ENCODE measurements around the gene AP4M1. TPM values are rescaled to one million over a fixed set of nuclear protein-coding genes. Genes with fewer than 3 reads are reported as not detected.
A peak's percentile ranks its signal among the peaks of the same experiment; 100 is the strongest.

Gene AP4M1
- 16.9 to 24.8 TPM (median 19.6 TPM) in 3 replicates for total RNA-seq
- long read RNA-seq, transcript AP4M1-201 (15 exons, 1,817 nt), result major isoform, 20 of 45 reads
- long read RNA-seq, partial matches to known transcripts, result 3 of 45 reads
- long read RNA-seq, other reads (novel, unspliced or antisense), result 17 of 45 reads

- H3K27me3 Mint-ChIP-seq (ENCODE audit: low read depth), result no peaks in the 10 kb centered on the region
- peak within 1 kb of the TSS; percentile 93 for H3K4me3 Mint-ChIP-seq (ENCODE audit: unreplicated experiment)
- H3K27ac Mint-ChIP-seq (ENCODE audit: unreplicated experiment), result peak within 1 kb of the TSS; percentile 97
- TF ChIP-seq CTCF (IDR thresholded peaks at IDR 0.05), result no peak
- peaks cover 37% of the 10 kb centered on the region for H3K4me1 Mint-ChIP-seq (ENCODE audit: low read depth)
- H3K36me3 Mint-ChIP-seq (ENCODE audit: low read depth), result peaks cover 30% of the 10 kb centered on the region
- peak; percentile 99 for DNase-seq (ENCODE audit: low spot score)
- no peaks in the 10 kb centered on the region for H3K9me3 Mint-ChIP-seq (ENCODE audit: low read depth)
These were observed at the start of gene AP4M1, which contains the start of gene MCM7 for GRCh38 chr7:100101016-100101862. TSS of gene AP4M1 (plus strand) at chr7:100101643. CDS start at chr7:100101715, 72 bp downstream. TSS of gene MCM7 (minus strand) at chr7:100101397. CDS start at chr7:100101294, 103 bp downstream.

GRCh38 chr7:100053215-100053614 is 48.2 kb upstream of the AP4M1 start:
- no peak overlapping the region for H3K4me3 Mint-ChIP-seq (ENCODE audit: unreplicated experiment)
- no peaks in the 10 kb centered on the region for H3K9me3 Mint-ChIP-seq (ENCODE audit: low read depth)
- peaks cover 18% of the 10 kb centered on the region for H3K4me1 Mint-ChIP-seq (ENCODE audit: low read depth)
- peak; percentile 71 for TF ChIP-seq CTCF (IDR thresholded peaks at IDR 0.05)
- DNase-seq (ENCODE audit: low spot score), result no peak
- H3K27ac Mint-ChIP-seq (ENCODE audit: unreplicated experiment), result no peak overlapping the region
- peaks cover 9% of the 10 kb centered on the region for H3K36me3 Mint-ChIP-seq (ENCODE audit: low read depth)
- H3K27me3 Mint-ChIP-seq (ENCODE audit: low read depth), result no peaks in the 10 kb centered on the region

- TF ChIP-seq CTCF (IDR thresholded peaks at IDR 0.05), result no peak
- H3K9me3 Mint-ChIP-seq (ENCODE audit: low read depth), result no peaks in the 10 kb centered on the region
- peaks cover 21% of the 10 kb centered on the region for H3K36me3 Mint-ChIP-seq (ENCODE audit: low read depth)
- H3K27me3 Mint-ChIP-seq (ENCODE audit: low read depth), result no peaks in the 10 kb centered on the region
- no peak overlapping the region for H3K4me3 Mint-ChIP-seq (ENCODE audit: unreplicated experiment)
- no peaks in the 10 kb centered on the region for H3K4me1 Mint-ChIP-seq (ENCODE audit: low read depth)
- DNase-seq (ENCODE audit: low spot score), result no peak
- no peak overlapping the region for H3K27ac Mint-ChIP-seq (ENCODE audit: unreplicated experiment)
These were observed 44.4 kb upstream of the AP4M1 start for GRCh38 chr7:100057006-100057405.

- DNase-seq (ENCODE audit: low spot score), result no peak
- no peak for TF ChIP-seq CTCF (IDR thresholded peaks at IDR 0.05)
- Mint-ChIP-seq H3K27ac (ENCODE audit: unreplicated experiment) (no peak overlapping the region), H3K9me3 (ENCODE audit: low read depth) (no peaks in the 10 kb centered on the region), H3K4me1 (ENCODE audit: low read depth) (no peaks in the 10 kb centered on the region), H3K36me3 (ENCODE audit: low read depth) (peaks cover 30% of the 10 kb centered on the region), H3K4me3 (ENCODE audit: unreplicated experiment) (no peak overlapping the region), H3K27me3 (ENCODE audit: low read depth) (no peaks in the 10 kb centered on the region)
These were observed 42.1 kb upstream of the AP4M1 start for GRCh38 chr7:100059251-100059739.

- Mint-ChIP-seq H3K9me3 (ENCODE audit: low read depth) (no peaks in the 10 kb centered on the region), H3K36me3 (ENCODE audit: low read depth) (peaks cover 33% of the 10 kb centered on the region), H3K4me3 (ENCODE audit: unreplicated experiment) (no peak overlapping the region), H3K4me1 (ENCODE audit: low read depth) (no peaks in the 10 kb centered on the region), H3K27me3 (ENCODE audit: low read depth) (no peaks in the 10 kb centered on the region), H3K27ac (ENCODE audit: unreplicated experiment) (no peak overlapping the region)
- DNase-seq (ENCODE audit: low spot score), result no peak
- TF ChIP-seq CTCF (IDR thresholded peaks at IDR 0.05), result no peak
These were observed 39.8 kb upstream of the AP4M1 start for GRCh38 chr7:100061518-100062193.

Measured in chondrocyte (in vitro differentiated cells).